SW480 (cell line): ENCODE measurements around the gene ATP1A1.

Source experiments
- DNase-seq: peaks from one replicate; pipeline ENCODE4 v3.0.0-alpha.2; 2016; ENCODE audit warnings: low spot score

ATP1A1 gene

DNA sequence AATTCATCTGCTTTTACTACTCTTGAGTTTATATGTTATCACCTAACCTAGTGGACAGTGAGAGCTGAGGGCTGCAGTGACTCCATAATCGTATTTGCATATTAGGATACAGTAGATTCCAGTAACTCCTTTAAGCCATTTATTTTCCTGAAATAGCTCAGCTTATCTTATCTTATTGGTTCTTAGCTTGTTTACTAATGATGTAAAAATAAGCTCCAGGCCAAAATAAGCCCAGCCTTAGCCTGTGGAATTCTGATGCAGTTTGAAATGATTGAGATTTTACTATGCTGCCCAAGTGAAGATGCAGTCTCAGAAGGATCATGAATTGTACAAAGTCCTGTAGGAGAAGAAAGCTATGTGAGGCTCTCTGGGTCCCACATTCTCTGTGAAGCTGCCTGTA is 18.1 kb downstream of the ATP1A1 start:
- no peak for DNase-seq

GRCh38 chr1:116392717-116393404 is 19.8 kb downstream of the ATP1A1 start:
- DNase-seq = no peak

DNA sequence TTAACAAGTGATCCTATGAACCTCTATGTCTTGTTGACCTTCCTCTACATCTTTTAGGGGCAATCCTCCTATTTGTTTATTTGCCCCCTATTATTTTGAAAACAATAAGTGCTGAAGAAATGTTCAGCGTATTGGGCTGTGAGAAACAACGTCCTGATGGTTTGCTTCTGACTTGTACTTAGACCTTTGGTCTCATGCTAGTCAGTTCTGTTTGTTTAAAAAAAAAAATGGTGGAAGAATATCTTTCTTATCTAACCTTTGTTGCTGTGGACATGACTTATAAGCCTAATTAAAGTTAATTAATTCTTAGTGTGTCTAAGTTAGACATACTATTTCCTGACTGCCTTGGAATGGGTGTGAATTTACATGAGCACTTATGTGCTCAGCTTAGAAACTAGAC is 20.7 kb downstream of the ATP1A1 start:
- no peak for DNase-seq

DNA sequence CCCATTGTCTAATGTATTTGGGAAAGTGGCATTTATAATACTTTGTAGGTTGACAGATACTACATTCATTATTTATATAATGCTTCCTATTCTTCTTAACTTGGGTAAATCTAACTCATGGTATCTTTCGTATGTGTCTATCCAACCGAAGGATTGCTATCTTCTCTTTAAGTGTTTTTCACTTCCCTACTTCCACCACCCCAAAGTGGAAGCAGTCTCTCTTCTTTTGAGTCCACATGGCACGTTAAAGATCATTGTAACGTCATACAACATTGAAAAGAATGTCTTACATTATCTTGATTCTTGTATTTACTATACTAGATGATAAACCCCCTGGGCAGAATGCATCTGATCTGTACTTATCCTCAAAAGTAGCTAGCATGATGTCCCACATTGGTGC is 21.2 kb downstream of the ATP1A1 start:
- no peak for DNase-seq

DNA sequence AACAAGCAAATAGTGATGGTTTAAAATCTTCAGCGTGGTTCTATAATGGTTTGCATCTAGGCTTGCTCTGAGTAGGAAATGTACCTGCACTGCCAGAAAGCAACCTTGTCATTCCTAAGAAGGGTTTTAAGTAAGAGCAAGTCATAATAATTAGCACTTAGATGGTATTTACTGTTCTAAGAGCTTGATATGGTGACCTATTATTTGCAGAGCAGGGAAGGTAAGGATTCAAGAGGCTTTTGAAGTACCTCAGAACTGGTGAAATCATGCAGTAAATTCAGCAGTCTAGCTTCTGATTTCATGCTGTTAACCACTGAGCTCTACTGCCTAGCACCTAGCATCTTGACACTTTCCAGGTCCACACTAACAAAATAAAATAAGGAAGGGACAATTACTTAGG is 23.7 kb downstream of the ATP1A1 start:
- DNase-seq = no peak

GRCh38 chr1:116397728-116398127 is 24.7 kb downstream of the ATP1A1 start:
- DNase-seq = no peak

DNA sequence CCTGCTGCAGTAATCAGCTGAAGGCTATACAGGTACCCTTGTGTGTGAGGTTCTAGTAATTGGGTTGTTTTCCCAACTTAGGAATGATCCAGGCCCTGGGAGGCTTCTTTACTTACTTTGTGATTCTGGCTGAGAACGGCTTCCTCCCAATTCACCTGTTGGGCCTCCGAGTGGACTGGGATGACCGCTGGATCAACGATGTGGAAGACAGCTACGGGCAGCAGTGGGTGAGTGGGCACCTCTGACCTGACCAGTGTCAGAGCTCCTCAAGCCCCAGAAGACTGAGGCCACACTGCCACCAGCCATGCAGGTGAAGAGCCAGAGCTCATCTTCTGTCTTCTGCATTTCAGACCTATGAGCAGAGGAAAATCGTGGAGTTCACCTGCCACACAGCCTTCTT is 27.7 kb downstream of the ATP1A1 start:
- DNase-seq = no peak

- no peak for DNase-seq
Observed at GRCh38 chr1:116401646-116402176, 28.7 kb downstream of the ATP1A1 start.

DNA sequence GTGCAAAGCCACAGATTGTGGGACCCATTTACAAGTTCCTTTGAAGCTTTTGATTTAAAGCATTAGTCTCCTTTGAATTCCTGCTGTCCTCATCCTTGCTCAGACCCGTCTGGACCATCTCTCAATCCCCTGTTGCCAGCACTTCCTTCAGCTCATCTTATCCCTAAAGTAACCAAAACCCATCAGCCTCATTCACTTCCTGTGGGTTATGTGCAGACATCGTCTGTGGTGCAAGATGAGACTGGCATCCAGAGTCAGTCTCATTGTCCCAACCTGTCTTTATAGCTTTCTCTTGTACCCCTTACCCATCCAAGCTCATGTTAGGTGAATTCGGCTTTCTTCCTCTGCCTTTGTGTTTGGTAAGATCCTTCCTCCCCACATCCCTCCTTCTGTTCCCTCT is 29.3 kb downstream of the ATP1A1 start:
- DNase-seq = no peak

DNA sequence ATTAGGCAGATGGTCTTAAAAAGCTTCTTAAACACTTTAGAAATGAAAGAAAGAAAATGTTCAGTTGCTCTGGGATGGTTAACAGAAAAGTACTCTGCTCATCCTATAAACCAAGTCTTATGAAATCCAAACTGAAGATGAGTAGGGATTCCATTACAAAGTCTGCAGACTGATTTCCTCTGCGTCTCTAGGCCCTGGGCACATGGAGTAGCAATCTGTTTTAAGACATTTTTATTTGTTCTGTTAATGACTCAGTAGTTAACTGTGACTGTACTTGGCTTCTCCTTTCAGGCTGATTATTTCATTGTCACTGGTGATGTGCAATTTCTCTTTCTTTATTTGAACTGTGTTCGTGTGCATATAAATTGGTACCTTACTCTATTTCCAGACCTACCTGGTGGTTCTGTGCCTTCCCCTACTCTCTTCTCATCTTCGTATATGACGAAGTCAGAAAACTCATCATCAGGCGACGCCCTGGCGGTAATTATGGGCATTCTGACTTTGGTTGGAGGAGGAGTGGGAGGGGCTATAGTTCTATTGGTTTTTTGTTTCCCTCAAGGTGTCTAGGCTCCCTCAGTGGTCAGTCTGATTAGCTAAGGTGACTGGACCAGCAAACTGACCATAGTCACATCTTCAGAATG is 30.6 kb downstream of the ATP1A1 start:
- DNase-seq = no peak

DNA sequence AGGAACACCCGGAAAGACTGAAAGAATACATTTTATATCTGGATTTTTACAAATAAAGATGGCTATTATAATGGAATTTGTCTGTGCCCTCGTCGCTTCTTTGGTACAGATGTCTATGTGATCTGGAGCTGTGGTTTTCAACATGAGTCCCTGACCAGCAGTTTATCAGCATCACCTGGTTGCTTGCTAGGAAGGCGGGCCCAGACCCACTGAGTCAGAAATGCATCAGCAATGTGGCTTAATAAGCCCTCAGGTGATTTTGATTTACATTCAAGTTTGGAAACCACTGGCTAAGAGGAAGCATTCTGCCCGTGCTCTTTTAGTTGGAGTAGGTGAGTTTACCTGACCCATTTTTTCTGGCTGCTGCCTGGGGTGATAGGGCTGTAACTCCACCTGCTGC is 31.7 kb downstream of the ATP1A1 start:
- DNase-seq = no peak

DNA sequence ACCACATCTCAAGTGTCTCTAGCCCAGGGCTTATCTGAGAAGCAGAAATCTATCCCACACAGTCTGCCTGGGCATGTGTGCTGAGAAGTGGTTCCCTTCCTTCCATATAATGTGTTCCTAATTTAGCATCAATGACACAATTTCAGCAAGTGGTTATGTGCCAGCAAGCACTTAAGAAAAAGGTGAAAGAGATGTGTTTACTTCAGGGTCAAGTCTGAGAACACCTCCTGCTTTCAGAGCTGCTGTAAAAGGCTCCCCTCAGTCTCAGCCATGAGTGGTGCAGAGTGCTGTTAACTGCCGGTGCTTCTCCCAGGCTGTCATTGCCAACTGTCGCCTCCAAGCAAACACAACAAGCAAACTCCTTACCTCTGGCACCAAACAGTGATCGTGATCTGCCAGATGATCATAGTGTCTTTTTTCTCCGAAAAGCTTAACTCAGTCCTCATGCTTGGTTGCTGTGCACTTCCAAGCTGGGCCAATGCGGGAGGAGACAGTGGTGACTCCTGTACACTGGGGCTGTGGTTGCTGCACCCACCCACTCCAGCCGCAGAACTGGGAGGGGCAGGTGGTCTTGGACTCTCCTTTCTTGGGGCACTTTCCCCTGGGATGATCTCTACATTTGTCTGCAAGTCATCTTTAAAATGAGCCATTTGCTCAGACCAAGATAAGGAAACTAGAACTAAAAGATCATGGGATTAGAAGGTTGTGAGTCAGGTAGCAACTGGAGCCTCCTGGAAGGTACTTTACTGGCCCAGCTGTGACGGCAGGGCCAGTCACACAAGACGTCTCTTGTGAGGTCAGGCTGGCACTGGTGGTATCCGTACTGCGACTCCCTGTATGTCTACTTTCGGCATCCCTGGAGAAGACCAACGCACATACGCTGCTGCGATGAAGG is 32.4 kb downstream of the ATP1A1 start:
- DNase-seq = no peak

DNA sequence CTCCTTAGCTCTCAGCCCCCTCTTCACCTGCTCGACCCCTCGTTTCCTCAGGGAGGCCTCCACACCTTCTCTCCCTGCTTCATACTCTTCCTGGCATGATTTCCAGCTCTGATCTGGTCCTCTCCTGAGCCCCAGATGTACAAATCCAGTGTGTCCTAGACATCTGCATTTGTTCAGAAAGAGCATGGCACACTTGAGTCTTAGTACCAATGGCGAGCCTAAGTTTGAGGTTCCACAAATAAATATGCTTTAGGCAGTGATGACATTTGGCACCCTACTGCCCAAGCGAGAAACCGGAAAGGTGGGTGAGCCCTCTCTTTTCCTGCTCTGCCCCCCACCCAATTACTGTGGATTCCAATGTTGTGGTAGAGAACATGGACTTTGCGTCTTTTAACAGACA is 34.0 kb downstream of the ATP1A1 start:
- no peak for DNase-seq

- peak; percentile 55 for DNase-seq
Observed at GRCh38 chr1:116408193-116408592, 35.1 kb downstream of the ATP1A1 start.

DNA sequence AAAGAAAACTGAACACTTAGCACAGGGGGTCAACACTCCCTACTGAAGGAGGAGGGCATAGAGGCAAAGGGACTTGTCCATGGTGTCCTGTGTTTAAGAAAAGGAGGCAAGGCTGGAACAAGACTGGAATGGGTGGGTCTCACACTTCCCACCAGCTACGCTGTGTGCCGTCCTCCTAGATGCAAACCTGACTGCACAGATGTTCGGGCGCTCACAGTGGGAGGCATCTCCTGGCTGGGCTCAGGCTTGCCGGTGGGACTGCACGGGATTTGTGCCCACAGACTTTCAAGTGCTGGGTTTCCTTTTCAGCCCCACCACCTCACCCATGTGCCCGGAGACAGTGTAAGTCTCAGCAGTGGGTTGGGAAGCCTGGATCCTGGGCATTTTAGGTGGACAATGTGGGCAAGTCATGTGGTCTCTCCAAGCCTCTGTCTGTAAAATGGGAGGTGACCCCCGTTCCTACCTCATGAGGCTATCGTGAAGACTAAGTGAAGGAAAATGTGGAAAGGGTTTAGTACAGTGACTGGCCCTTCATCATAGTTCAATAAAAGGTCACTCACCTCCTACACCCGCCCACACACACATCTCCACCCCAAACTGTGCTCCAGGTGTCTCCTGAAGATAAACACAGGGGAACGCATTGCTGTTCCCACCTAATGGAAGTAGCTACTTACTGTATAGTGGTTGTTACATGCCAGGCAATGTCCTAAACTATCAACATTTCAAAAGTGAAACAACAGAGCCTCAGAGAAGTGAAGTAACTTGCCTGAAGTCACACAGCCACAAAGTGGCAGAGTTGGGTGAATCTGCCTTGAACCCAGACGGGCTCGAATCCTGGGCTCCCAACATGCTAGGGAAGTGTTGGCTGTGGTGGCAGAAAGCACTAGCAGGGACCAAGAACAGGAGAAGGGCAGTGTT is 36.0 kb downstream of the ATP1A1 start:
- DNase-seq = no peak

DNA sequence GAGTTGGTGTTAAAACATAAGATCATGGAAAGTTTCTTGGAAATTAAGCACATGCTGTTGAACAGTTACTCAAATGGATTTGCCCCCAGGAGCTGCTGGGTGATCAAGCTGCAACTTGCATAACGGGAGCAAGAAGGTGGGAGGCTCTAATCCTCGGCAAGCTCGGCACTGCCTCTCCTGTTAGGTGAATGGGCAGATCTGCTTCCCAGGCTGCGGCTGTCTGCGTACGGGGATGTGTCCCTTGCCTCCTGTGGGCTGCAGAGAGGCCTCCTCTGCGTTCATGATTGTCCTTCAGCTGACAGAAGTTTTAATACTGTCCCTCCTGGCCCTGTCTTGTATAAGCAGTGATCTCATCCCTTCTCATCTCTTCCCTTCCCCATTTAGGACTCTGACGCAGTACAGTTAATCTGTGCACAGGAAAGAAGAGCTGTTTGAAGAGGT is 36.7 kb downstream of the ATP1A1 start:
- peak; percentile 26 for DNase-seq

DNA sequence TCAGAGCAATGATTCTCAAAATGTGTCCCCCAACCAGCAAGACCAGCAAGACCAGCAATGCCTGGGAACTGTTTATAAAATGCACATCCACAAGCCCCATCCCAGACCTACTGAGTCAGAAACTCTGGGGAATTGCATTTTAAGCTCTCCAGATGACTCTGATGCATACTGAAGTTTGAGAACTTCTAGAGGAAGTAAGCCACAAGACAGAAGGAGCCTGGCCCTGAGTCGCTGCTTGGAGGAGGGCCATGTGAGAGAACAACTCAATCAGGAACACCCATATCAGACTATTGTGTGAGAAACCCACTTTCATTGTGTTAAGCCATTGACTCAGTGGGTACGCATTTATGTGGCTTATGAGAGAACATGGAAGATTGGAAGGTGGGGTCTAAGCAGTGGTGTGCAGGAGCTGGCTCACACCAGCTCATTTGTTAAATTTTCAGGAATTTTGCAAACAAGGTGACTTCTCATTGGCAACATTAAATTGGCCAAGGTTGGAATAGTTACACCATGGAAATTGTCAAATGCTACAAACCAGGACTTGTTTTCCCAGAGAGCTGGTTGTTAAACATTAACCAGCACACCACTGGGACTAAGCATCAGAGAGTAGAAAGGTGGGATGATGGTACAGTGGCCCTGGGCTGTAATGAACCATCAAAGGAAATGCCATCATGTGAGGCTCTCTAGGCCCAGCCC is 38.9 kb downstream of the ATP1A1 start:
- peak; percentile 87 for DNase-seq

DNA sequence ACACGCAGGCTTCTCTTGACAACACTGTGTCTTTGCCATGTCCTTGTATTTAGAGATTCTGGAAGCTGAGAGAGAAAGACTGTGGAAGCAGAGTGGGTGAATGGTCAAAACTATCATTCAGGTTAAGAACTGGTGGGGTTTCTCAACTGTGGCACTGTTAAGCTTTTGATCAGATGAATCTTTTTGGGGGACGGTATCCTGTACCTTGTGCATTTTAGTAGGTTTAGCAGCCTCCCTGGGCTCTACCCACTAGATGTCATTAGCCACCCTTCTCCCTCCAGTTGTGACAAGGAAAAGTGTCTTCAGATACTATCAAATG is 39.4 kb downstream of the ATP1A1 start:
- no peak for DNase-seq

- no peak for DNase-seq
Observed at GRCh38 chr1:116412898-116413297, 39.9 kb downstream of the ATP1A1 start.

DNA sequence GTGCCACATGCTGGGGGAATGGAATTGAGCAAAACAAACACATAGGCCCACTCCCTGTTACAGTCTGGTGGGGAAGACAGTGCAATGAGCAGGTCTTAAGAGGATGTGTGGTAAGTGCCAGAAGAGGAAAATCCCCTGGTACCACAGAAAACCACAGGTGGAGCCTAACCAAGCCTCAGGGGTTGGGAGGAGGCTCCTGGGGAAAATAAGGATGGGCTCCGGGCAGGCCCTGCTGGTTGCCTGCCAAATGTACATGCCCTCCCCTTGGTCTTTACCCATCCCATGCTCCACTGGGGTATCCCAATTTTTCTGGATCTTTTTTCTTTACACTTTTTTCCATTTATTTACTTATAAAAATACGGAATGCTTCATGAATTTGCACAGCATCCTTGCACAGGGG is 40.4 kb downstream of the ATP1A1 start:
- DNase-seq = no peak

DNA sequence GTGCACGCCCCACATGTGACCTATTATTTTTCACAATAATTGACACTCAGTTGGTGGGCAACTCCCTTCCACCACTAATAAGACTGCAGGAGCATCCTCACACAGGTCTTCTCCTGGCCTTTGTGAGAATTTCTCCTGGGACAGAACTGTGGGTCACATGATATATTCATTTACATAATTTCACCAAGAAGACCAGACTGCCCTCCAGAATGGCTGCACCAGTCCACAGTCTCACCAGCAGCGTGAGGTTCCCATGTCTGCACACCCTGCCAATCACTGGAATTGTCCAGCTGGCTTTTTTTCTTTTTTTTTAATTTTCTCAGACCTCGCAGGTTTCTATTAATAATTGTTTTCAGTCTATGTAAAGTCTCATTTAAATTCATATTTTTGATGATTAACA is 41.3 kb downstream of the ATP1A1 start:
- no peak for DNase-seq
